CD4-positive, alpha-beta T cell (primary cell): Measurements from ENCODE around the gene ADRA2B. TPM values are rescaled to one million over a fixed set of nuclear protein-coding genes. Genes with fewer than 3 reads are reported as not detected.
A peak's percentile ranks its signal among the peaks of the same experiment; 100 is the strongest.

Experiments used
- ATAC-seq: fragments of 200-7000 bp; cut with Tn5 transposase; one replicate; pipeline ENCODE4 v1.10.0; 2022; ENCODE audit warnings: mild to moderate bottlenecking; ENCODE audit not compliant: poor library complexity
- CTCF ChIA-PET: fragments of 350-600 bp; sonication (Branson Sonifier 250); formaldehyde crosslinking; loops from one replicate; lab custom pipeline; 2021; ENCODE audit warnings: antibody characterized with exemption, inconsistent platforms; lab: Charles Lee
- POLR2A ChIA-PET: fragments of 350-600 bp; sonication (Branson Sonifier 250); formaldehyde crosslinking; loops from one replicate; lab custom pipeline; 2021; ENCODE audit warnings: antibody characterized with exemption, inconsistent platforms; lab: Charles Lee
- DNase-seq, 14 experiments: peaks; one replicate each; pipeline ENCODE4 v3.0.0-alpha.2; 2013 to 2020; ENCODE audit warnings: mixed read lengths in 2 of 14
- H3K27ac ChIP-seq, 2 donors: one replicate each; pipeline versions ENCODE4 v1.5.1 to v1.7.0; 2013; ENCODE audit warnings: low read length in 2 of 2, low read depth in 1 of 2, mild to moderate bottlenecking in 1 of 2
- H3K27me3 ChIP-seq, 2 experiments: 1 replicate in 1 of 2; 2 replicates in 1 of 2; pipeline versions ENCODE4 v1.6.1 to v1.7.0; 2013; ENCODE audit warnings: low read length in 2 of 2, control low read depth in 1 of 2, mild to moderate bottlenecking in 1 of 2, moderate library complexity in 1 of 2; ENCODE audit not compliant: insufficient read depth in 2 of 2, control insufficient read depth in 1 of 2
- H3K36me3 ChIP-seq: one replicate; pipeline ENCODE4 v1.6.1; 2013; ENCODE audit warnings: low read length, control low read depth; ENCODE audit not compliant: insufficient read depth
- H3K4me1 ChIP-seq: one replicate; pipeline ENCODE4 v1.6.1; 2013; ENCODE audit warnings: low read length, control low read depth; ENCODE audit not compliant: insufficient read depth
- H3K4me3 ChIP-seq: one replicate; pipeline ENCODE4 v1.5.1; 2013; ENCODE audit warnings: mild to moderate bottlenecking, low read length, moderate library complexity
- H3K9me3 ChIP-seq, 2 experiments: 1 replicate in 1 of 2; 2 replicates in 1 of 2; pipeline versions ENCODE4 v1.6.1 to v1.7.0; 2013; ENCODE audit warnings: low read length in 2 of 2, mild to moderate bottlenecking in 2 of 2, control low read depth in 1 of 2, moderate library complexity in 1 of 2; ENCODE audit not compliant: control insufficient read depth in 1 of 2, insufficient read depth in 1 of 2
- H3K27ac Mint-ChIP-seq: one replicate; pipeline ENCODE4 v1.8.0; 2020; ENCODE audit warnings: mixed read lengths
- H3K27me3 Mint-ChIP-seq: one replicate; pipeline ENCODE4 v1.8.0; 2021; ENCODE audit warnings: mixed read lengths
- H3K36me3 Mint-ChIP-seq: one replicate; pipeline ENCODE4 v1.8.0; 2021; ENCODE audit warnings: low read depth, mixed read lengths
- H3K4me1 Mint-ChIP-seq: one replicate; pipeline ENCODE4 v1.8.0; 2021; ENCODE audit warnings: low read depth, mixed read lengths
- H3K4me3 Mint-ChIP-seq: one replicate; pipeline ENCODE4 v1.8.0; 2020; ENCODE audit warnings: mild to moderate bottlenecking, mixed read lengths
- H3K9me3 Mint-ChIP-seq: one replicate; pipeline ENCODE4 v1.8.0; 2020; ENCODE audit warnings: mixed read lengths
- intact Hi-C, 2 experiments: fragments of 100-400 bp; cut with DNase I in 1 of 2; cut with micrococcal nuclease in 1 of 2; formaldehyde crosslinking; loops; one replicate each; pipeline versions ENCODE4 v1.15.1 to v1.9.0; 2023 to 2025; cut with DNase I, micrococcal nuclease
- total RNA-seq, 174 experiments: library from RNA in 2 of 174; stranded (reverse) in 2 of 174; gene quantifications; one replicate each; pipeline ENCODE4 v1.2.3 and lab custom pipeline; 2021 to 2026
- TF ChIP-seq, protein P1 (sequence below): fragments of 200-600 bp; IDR thresholded peaks from one replicate; pipeline ENCODE4 v1.8.0; 2022; ENCODE audit warnings: antibody characterized with exemption, mild to moderate bottlenecking

The ADRA2B gene
- total RNA-seq, 2 experiments from 2014 or later = 0.52 to 0.84 TPM

DNA sequence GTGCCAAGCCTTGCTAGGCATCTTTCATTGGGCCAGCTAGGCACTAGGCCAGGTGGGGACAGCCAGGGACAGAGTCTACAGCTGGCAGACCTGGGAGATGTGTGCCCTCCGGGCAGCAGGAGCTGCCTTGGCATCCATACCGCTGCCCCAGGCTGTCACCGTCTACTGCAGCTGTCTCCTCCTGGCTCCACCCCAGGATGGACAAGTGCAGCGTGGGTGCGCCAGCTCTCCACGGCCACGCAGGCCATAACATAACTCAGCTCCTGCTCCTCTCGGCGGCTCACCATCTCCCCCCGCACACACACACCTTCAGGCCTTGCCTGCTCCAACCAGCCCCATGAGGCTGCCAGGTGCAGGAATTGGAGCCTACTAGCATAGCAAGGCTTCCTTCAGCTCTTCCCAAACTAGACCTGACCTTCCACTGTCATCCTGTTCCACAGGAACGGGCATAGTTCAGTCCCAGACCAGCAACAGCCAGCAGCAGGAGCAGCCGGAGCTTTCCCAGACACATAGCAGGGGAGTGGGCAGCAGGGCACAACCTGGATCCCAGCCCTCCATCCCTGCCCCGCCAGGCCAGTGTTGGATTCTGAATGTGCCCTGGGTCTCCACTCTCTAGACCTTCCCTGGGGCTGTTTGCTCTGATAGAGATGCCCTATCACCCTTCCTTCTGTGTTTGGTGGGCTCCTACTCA is 2.5 kb upstream of the ADRA2B start:
- Mint-ChIP-seq H3K27me3 (peaks cover 31% of the 10 kb centered on the region), H3K4me1 (peaks cover 10% of the 10 kb centered on the region), H3K27ac (no peak overlapping the region), H3K36me3 (peaks cover 4% of the 10 kb centered on the region), H3K4me3 (peak overlapping the region; percentile 70), H3K9me3 (no peaks in the 10 kb centered on the region)
- peaks cover 15 to 23% of the 10 kb centered on the region in 2 experiments for H3K27me3 ChIP-seq
- POLR2A ChIA-PET = no interaction called here
- peaks cover 18% of the 10 kb centered on the region for H3K4me1 ChIP-seq
- intact Hi-C loops = loop anchor here (10.0 kb wide), 1 partner anchor 94 kb away; no protein-coding TSS in a partner anchor
- TF ChIP-seq, protein P1, sequence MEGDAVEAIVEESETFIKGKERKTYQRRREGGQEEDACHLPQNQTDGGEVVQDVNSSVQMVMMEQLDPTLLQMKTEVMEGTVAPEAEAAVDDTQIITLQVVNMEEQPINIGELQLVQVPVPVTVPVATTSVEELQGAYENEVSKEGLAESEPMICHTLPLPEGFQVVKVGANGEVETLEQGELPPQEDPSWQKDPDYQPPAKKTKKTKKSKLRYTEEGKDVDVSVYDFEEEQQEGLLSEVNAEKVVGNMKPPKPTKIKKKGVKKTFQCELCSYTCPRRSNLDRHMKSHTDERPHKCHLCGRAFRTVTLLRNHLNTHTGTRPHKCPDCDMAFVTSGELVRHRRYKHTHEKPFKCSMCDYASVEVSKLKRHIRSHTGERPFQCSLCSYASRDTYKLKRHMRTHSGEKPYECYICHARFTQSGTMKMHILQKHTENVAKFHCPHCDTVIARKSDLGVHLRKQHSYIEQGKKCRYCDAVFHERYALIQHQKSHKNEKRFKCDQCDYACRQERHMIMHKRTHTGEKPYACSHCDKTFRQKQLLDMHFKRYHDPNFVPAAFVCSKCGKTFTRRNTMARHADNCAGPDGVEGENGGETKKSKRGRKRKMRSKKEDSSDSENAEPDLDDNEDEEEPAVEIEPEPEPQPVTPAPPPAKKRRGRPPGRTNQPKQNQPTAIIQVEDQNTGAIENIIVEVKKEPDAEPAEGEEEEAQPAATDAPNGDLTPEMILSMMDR = no peak
- ATAC-seq (no peak), DNase-seq (peak in 1 of 14 experiments; percentile 34)
- no peaks in the 10 kb centered on the region for H3K9me3 ChIP-seq
- CTCF ChIA-PET = interaction anchor here (3.0 to 3.5 kb wide), 2 partner anchors 56 to 127 kb away, joined by 18 to 35 read pairs; partner anchors contain the start of gene ANKRD36C
- no peak overlapping the region for H3K4me3 ChIP-seq
- no peaks in the 10 kb centered on the region for H3K36me3 ChIP-seq
- no peak overlapping the region for H3K27ac ChIP-seq

DNA sequence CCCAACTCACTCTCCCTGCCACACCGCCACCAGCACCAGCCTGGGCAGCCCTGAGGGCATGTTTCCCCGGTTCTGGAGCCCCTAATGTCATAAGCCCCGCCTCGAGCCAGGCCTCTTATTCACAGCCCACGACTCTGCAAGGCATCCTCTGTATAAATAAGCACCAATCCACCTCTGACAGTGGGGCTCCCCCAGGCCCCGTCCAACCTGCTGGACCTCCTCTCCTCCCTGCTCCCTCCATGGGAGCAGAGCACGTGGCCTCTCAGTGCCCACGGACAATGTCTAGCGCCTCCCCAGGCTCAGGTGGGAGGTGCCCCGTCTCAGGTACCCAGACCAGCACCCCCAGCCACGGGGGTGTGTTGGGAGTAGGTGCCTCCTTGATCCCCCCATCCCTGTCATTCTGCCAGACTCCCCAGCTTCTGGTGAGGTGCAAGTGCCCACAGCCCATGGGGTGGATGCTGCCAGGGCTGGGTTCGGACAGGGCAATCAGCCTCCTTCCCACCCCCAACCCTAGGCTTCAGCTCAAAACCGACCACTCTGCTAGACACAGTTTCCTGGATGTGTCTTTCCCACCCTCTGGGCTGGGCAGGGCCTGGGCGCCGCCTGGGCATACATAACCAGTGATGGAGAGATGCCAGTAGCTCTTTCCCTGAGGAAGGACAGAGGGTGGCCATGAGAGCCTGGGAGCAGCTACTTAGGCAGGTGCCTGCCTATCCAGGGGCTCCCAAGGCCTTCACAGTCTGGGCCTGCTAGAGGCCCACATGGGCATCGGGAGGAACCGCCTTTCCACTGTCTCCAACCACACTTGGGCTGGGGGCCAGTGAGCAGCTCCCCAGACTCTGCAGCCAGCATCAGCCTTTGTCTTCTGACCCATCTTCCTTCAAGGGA is 1.6 kb upstream of the ADRA2B start:
- intact Hi-C loops = loop anchor here (2.0 to 10.0 kb wide), 3 partner anchors 93 to 125 kb away; no protein-coding TSS in a partner anchor
- peaks cover 31% of the 10 kb centered on the region for H3K27me3 Mint-ChIP-seq
- H3K27me3 ChIP-seq = peaks cover 15 to 23% of the 10 kb centered on the region in 2 experiments

More for the DNA sequence above, 1.6 kb upstream of the ADRA2B start:
- ChIA-PET POLR2A (interaction anchor here (0.8 to 1.7 kb wide), 3 partner anchors 21 to 126 kb away, joined by 3 to 5 read pairs (median 3); partner anchors contain the start of genes ANKRD36C and STARD7), CTCF (interaction anchor here (1.1 to 3.5 kb wide), 14 partner anchors 10 to 126 kb away, joined by 3 to 35 read pairs (median 7); partner anchors contain the start of genes ANKRD36C, ASTL, DUSP2 and STARD7)
- peak overlapping the region; percentile 77 for H3K4me3 Mint-ChIP-seq
- peak in 1 of 14 experiments; percentile 47 for DNase-seq
- Histone ChIP-seq H3K9me3 (no peaks in the 10 kb centered on the region), H3K4me1 (peaks cover 18% of the 10 kb centered on the region), H3K27ac (no peak overlapping the region), H3K4me3 (no peak overlapping the region), H3K36me3 (no peaks in the 10 kb centered on the region)
- H3K36me3 Mint-ChIP-seq = peaks cover 4% of the 10 kb centered on the region
- ATAC-seq = no peak
- no peaks in the 10 kb centered on the region for H3K9me3 Mint-ChIP-seq
- TF ChIP-seq, protein P1 = no peak
- peaks cover 10% of the 10 kb centered on the region for H3K4me1 Mint-ChIP-seq
- no peak overlapping the region for H3K27ac Mint-ChIP-seq
